Caki2 (cell line): ENCODE measurements around the gene DNAJB7. TPM values are rescaled to one million over a fixed set of nuclear protein-coding genes. Genes with fewer than 3 reads are reported as not detected.

Experiments used
- total RNA-seq: library from RNA; depleted of rRNA; stranded (reverse); fragments of >200 nt; shearing (Covaris generic); gene quantifications from 2 replicates; pipeline ENCODE4 v1.2.3, GENCODE V29; 2014; ENCODE audit warnings: low replicate concordance; rRNA removed

DNAJB7 gene
- total RNA-seq, 1 experiment from 2014 or later = not detected

Other genes with a start within 250 kb of the DNAJB7 start
- 9.4 and 24.6 TPM in 2 replicates for gene MRTFA, start 225.4 kb downstream of the DNAJB7 start, total RNA-seq
- gene MCHR1, start 182.6 kb downstream of the DNAJB7 start, total RNA-seq = not detected in 2 replicates
- 24.8 and 52.5 TPM in 2 replicates for gene SLC25A17, start 42.8 kb downstream of the DNAJB7 start, total RNA-seq
- 265 and 304 TPM in 2 replicates for gene ST13, start 5.5 kb downstream of the DNAJB7 start, total RNA-seq
- gene XPNPEP3, start 5.0 kb downstream of the DNAJB7 start, total RNA-seq = 9.0 and 11.4 TPM in 2 replicates
- gene RBX1, start 89.3 kb upstream of the DNAJB7 start, total RNA-seq = 76.9 and 79.4 TPM in 2 replicates
- 12.7 and 37.1 TPM in 2 replicates for gene EP300, start 230.5 kb upstream of the DNAJB7 start, total RNA-seq